OCI-LY3 (cell line): Measurements from ENCODE around the gene ZPR1.

ENCODE experiments used
- CTCF ChIP-seq: fragments of 200-600, 300-600 bp; sonication (generic); IDR thresholded peaks from 2 replicates; pipeline ENCODE4 v1.5.1; 2014; ENCODE audit warnings: antibody characterized with exemption, low read length, low read depth
- EZH2phosphoT487 ChIP-seq: fragments of 200-600 bp; shearing (Covaris generic); IDR thresholded peaks from 2 replicates; pipeline ENCODE4 v1.6.1; 2018; ENCODE audit warnings: antibody characterized with exemption, mixed run types, low read depth

- TF ChIP-seq CTCF, result no peak
- TF ChIP-seq EZH2phosphoT487, result no peak
Observed at GRCh38 chr11:116786966-116787365, 857 bp downstream of the ZPR1 start.
